HL-60 (cell line): Measurements from ENCODE around the gene PIGC.

Experiments used
- CTCF ChIP-seq: IDR thresholded peaks from one replicate; pipeline ENCODE4 v1.5.1; 2011; ENCODE audit warnings: low read length, control low read depth, inconsistent platforms; ENCODE audit not compliant: insufficient read depth
- GABPA ChIP-seq: IDR thresholded peaks from 2 replicates; pipeline ENCODE4 v1.6.1; 2012; ENCODE audit warnings: low read depth
- POLR2AphosphoS5 ChIP-seq: IDR thresholded peaks from 2 replicates; pipeline ENCODE4 v1.6.1; 2012; ENCODE audit warnings: low read depth
- REST ChIP-seq: IDR thresholded peaks from 2 replicates; pipeline ENCODE4 v1.6.1; 2012; ENCODE audit warnings: low read depth; ENCODE audit not compliant: insufficient replicate concordance
- SPI1 ChIP-seq: IDR thresholded peaks from 2 replicates; pipeline ENCODE4 v1.6.1; 2012; ENCODE audit warnings: low read depth, mild to moderate bottlenecking, borderline replicate concordance

GRCh38 chr1:172478485-172478884 is 34.6 kb upstream of the PIGC start:
- TF ChIP-seq CTCF (no peak), REST (no peak), POLR2AphosphoS5 (no peak), GABPA (no peak), SPI1 (no peak)
